ENCODE results near the gene PNO1. TPM values are rescaled to one million over a fixed set of nuclear protein-coding genes. Genes with fewer than 3 reads are reported as not detected.

Gene PNO1
- total and polyA plus RNA-seq, 9 of the 15 experiments (the other 6 are each of a cell fraction or from before 2014, with no cell fraction given): 11.8 to 81.7 (median 41.1) TPM

- Histone ChIP-seq H3K36me3 (ENCODE audit: control insufficient read depth, insufficient read depth, low read length) (no peaks in the 10 kb centered on the region), H3K9ac (ENCODE audit: insufficient read depth in 1 of 2, low read depth in 2 of 2, low read length in 2 of 2) (no peak overlapping the region), H3K4me2 (ENCODE audit: insufficient read depth, low read length) (no peak overlapping the region; the same call in 1 of the 2 replicates), H3K79me2 (ENCODE audit: control insufficient read depth, insufficient read depth, low read length) (no peaks in the 10 kb centered on the region), H4K20me1 (replicated peaks; ENCODE audit: control insufficient read depth, insufficient read depth, low read length) (peaks cover 7% of the 10 kb centered on the region), H3K4me3 (no peak overlapping the region), H3K27ac (ENCODE audit: extremely low read depth, low read depth, low read length) (no peak overlapping the region), H3K27me3 (ENCODE audit: control insufficient read depth in 2 of 2, insufficient read depth in 2 of 2, low read length in 2 of 2) (no peaks in the 10 kb centered on the region), H3K4me1 (replicated peaks in 1 of 2; ENCODE audit: control insufficient read depth in 2 of 2, insufficient read depth in 2 of 2, low read length in 2 of 2) (peaks cover 5 to 31% of the 10 kb centered on the region in 2 experiments; a peak in 4 of 5 replicates), H3K9me3 (replicated peaks; ENCODE audit: control insufficient read depth, insufficient read depth, low read depth, low read length) (no peaks in the 10 kb centered on the region), H3K9me1 (ENCODE audit: control insufficient read depth, insufficient read depth, low read length) (no peaks in the 10 kb centered on the region), H2AFZ (ENCODE audit: low read depth, low read length) (peak overlapping the region; percentile 52)
- TF ChIP-seq TEAD4 (IDR thresholded peaks at IDR 0.05; ENCODE audit: low read length) (0 out of 2 replicates have a peak, but pooled peaks have one; percentile 2), TEAD4 (CRISPR knock-in tag; IDR thresholded peaks at IDR 0.05; ENCODE audit: borderline replicate concordance) (no peak), BCLAF1 (IDR thresholded peaks at IDR 0.05; ENCODE audit: borderline replicate concordance in 1 of 2, control insufficient read depth in 1 of 2, low read depth in 2 of 2, low read length in 1 of 2) (no peak)
- ATAC-seq (no peak), DNase-seq (ENCODE audit: extremely low read depth in 1 of 4, low spot score in 3 of 4) (no peak), FAIRE-seq (no peak)
- POLR2A ChIA-PET: no interaction called here
- CTCF ChIA-PET (ENCODE audit: low intra/inter-chr PET ratio): interaction anchor here (0.7 to 2.9 kb wide), 7 partner anchors 12 to 1081 kb away, joined by 3 to 23 read pairs (median 9); no protein-coding TSS in a partner anchor
- WGBS (ENCODE audit: insufficient coverage, low coverage, missing lambda C conversion rate): 24% methylated on average over 8 of the region's 8 CpGs
- in situ Hi-C loops (cut with MboI): loop anchor here (5.0 kb wide), 1 partner anchor 320 kb away; no protein-coding TSS in a partner anchor
- BruUV-seq (replicated peaks): no TSS peak
- intact Hi-C loops (cut with micrococcal nuclease): loop anchor here (1.0 to 5.0 kb wide), 8 partner anchors 60 to 319 kb away; partner anchors contain the start of gene C1D
Measured at GRCh38 chr2:68122680-68122964, 35.1 kb upstream of the PNO1 start.
